Glutamatergic neuron (in vitro differentiated cells): ENCODE results near the gene ENPP3. TPM values are rescaled to one million over a fixed set of nuclear protein-coding genes. Genes with fewer than 3 reads are reported as not detected.

Experiments
- DNase-seq: peaks from one replicate; pipeline ENCODE4 v3.0.0; 2022
- H3K27ac Mint-ChIP-seq: one replicate; pipeline ENCODE4 v1.8.0; 2020; ENCODE audit warnings: mild to moderate bottlenecking, mixed read lengths, inconsistent platforms; ENCODE audit not compliant: unreplicated experiment
- H3K27me3 Mint-ChIP-seq: one replicate; pipeline ENCODE4 v1.8.0; 2020; ENCODE audit warnings: mild to moderate bottlenecking, moderate library complexity, mixed read lengths, inconsistent platforms; ENCODE audit not compliant: unreplicated experiment
- H3K36me3 Mint-ChIP-seq: one replicate; pipeline ENCODE4 v1.8.0; 2020; ENCODE audit warnings: mild to moderate bottlenecking, mixed read lengths, inconsistent platforms; ENCODE audit not compliant: unreplicated experiment
- H3K4me1 Mint-ChIP-seq: one replicate; pipeline ENCODE4 v1.8.0; 2020; ENCODE audit warnings: mild to moderate bottlenecking, low read depth, mixed read lengths, inconsistent platforms; ENCODE audit not compliant: unreplicated experiment
- H3K4me3 Mint-ChIP-seq: one replicate; pipeline ENCODE4 v1.8.0; 2020; ENCODE audit warnings: mild to moderate bottlenecking, mixed read lengths, inconsistent platforms; ENCODE audit not compliant: unreplicated experiment
- H3K9me3 Mint-ChIP-seq: one replicate; pipeline ENCODE4 v1.8.0; 2020; ENCODE audit warnings: mild to moderate bottlenecking, moderate library complexity, mixed read lengths, inconsistent platforms; ENCODE audit not compliant: unreplicated experiment
- CTCF ChIP-seq: fragments of 200-600 bp; sonication (generic); IDR thresholded peaks from one replicate; pipeline ENCODE4 v1.5.0; 2021; ENCODE audit not compliant: partially characterized antibody, unreplicated experiment
- total RNA-seq: library from RNA; stranded (reverse); fragmentation: NEBNext Ultra II Directional; extraction: Animal tissue kit (Norgen Biotek cat#: 25700); gene quantifications from one replicate; pipeline ENCODE4 v1.2.1, GENCODE V29; 2021; ENCODE audit not compliant: unreplicated experiment

ENPP3 gene
- total RNA-seq, 1 donor from 2014 or later = not detected

GRCh38 chr6:131779304-131779703, 142.2 kb downstream of the ENPP3 start:
- H3K27me3 Mint-ChIP-seq = peaks cover 2% of the 10 kb centered on the region
- H3K4me1 Mint-ChIP-seq = no peaks in the 10 kb centered on the region
- no peak for DNase-seq
- no peak overlapping the region for H3K4me3 Mint-ChIP-seq
- no peak overlapping the region for H3K27ac Mint-ChIP-seq
- H3K36me3 Mint-ChIP-seq = no peaks in the 10 kb centered on the region
- TF ChIP-seq CTCF = no peak
- peaks cover 1% of the 10 kb centered on the region for H3K9me3 Mint-ChIP-seq

GRCh38 chr6:131780600-131780999, 143.5 kb downstream of the ENPP3 start:
- Mint-ChIP-seq H3K4me1 (no peaks in the 10 kb centered on the region), H3K36me3 (no peaks in the 10 kb centered on the region), H3K27ac (no peak overlapping the region), H3K4me3 (no peak overlapping the region), H3K27me3 (no peaks in the 10 kb centered on the region), H3K9me3 (no peaks in the 10 kb centered on the region)
- no peak for DNase-seq
- TF ChIP-seq CTCF = no peak

- no peak overlapping the region for H3K4me3 Mint-ChIP-seq
- H3K4me1 Mint-ChIP-seq = no peaks in the 10 kb centered on the region
- no peaks in the 10 kb centered on the region for H3K36me3 Mint-ChIP-seq
- H3K27me3 Mint-ChIP-seq = no peaks in the 10 kb centered on the region
- no peaks in the 10 kb centered on the region for H3K9me3 Mint-ChIP-seq
- no peak overlapping the region for H3K27ac Mint-ChIP-seq
- no peak for TF ChIP-seq CTCF
- DNase-seq = no peak
Measured at GRCh38 chr6:131781687-131782086, 144.6 kb downstream of the ENPP3 start.

DNA sequence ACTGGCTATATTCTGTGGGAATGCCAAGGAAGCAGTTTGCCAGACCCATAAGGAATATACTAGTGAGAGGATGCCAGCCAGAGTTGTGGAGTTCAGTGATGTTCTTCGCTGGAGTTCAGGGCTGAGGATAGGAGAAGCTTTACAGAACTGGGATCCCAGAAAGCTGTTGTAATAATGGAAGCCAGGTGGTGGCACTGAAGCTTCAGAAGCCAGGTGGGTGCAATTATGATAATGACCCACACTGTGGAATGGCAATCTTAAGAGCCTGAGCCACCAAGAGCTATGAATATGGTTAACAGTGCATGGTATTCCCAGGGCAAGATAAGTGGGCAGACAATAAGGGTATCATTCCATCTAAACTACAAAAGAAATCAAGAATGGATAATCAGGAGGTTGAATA, 145.7 kb downstream of the ENPP3 start:
- Mint-ChIP-seq H3K27me3 (no peaks in the 10 kb centered on the region), H3K4me1 (no peaks in the 10 kb centered on the region), H3K9me3 (no peaks in the 10 kb centered on the region), H3K36me3 (no peaks in the 10 kb centered on the region), H3K27ac (no peak overlapping the region), H3K4me3 (no peak overlapping the region)
- no peak for TF ChIP-seq CTCF
- DNase-seq = no peak

GRCh38 chr6:131784561-131784960, 147.5 kb downstream of the ENPP3 start:
- Mint-ChIP-seq H3K27ac (no peak overlapping the region), H3K9me3 (no peaks in the 10 kb centered on the region), H3K4me1 (no peaks in the 10 kb centered on the region), H3K36me3 (no peaks in the 10 kb centered on the region), H3K27me3 (no peaks in the 10 kb centered on the region), H3K4me3 (no peak overlapping the region)
- TF ChIP-seq CTCF = no peak
- DNase-seq = no peak
